ENCODE results near the gene WNT7A. TPM values are rescaled to one million over a fixed set of nuclear protein-coding genes. Genes with fewer than 3 reads are reported as not detected.

WNT7A gene
- total and polyA plus RNA-seq, 8 donors = 0.34 to 5.5 (median 0.71) TPM

GRCh38 chr3:13902648-13903238, 22.9 kb upstream of the WNT7A start:
- Histone ChIP-seq H3K27me3 (no peaks in the 10 kb centered on the region), H3K36me3 (no peaks in the 10 kb centered on the region), H3K27ac (no peak overlapping the region), H3K4me3 (no peak overlapping the region), H3K9me3 (peaks cover 6 to 77% of the 10 kb centered on the region in 2 donors), H3K4me1 (no peaks in the 10 kb centered on the region)
- intact Hi-C loops (cut with DNase I) = no loop called here
- no peak for DNase-seq
- no peak for ATAC-seq
- TF ChIP-seq CTCF (IDR thresholded peaks at IDR 0.05) = no peak

- Histone ChIP-seq H3K4me1 (no peaks in the 10 kb centered on the region), H3K36me3 (no peaks in the 10 kb centered on the region), H3K4me3 (no peak overlapping the region), H3K27me3 (no peaks in the 10 kb centered on the region), H3K9me3 (peaks cover 6 to 72% of the 10 kb centered on the region in 2 donors), H3K27ac (no peak overlapping the region)
- intact Hi-C loops (cut with DNase I) = no loop called here
- no peak for TF ChIP-seq CTCF (IDR thresholded peaks at IDR 0.05)
- no peak for ATAC-seq
- DNase-seq = no peak
Measured at GRCh38 chr3:13901935-13902584, 22.2 kb upstream of the WNT7A start.

- intact Hi-C loops (cut with DNase I) = loop anchor here in 1 of 2 donors (5.0 kb wide), 1 partner anchor 219 kb away; no protein-coding TSS in a partner anchor
- H3K4me1 ChIP-seq = peaks cover 6 to 14% of the 10 kb centered on the region in 2 donors
- no peak for TF ChIP-seq CTCF (IDR thresholded peaks at IDR 0.05)
- H3K9me3 ChIP-seq = peaks cover 0 to 35% of the 10 kb centered on the region in 2 donors
- no peak for DNase-seq
- no peaks in the 10 kb centered on the region for H3K36me3 ChIP-seq
- H3K27me3 ChIP-seq = peaks cover 0 to 22% of the 10 kb centered on the region in 2 donors
- no peak overlapping the region for H3K4me3 ChIP-seq
- no peak for ATAC-seq
- H3K27ac ChIP-seq = no peak overlapping the region
Measured at GRCh38 chr3:13898346-13898745, 18.5 kb upstream of the WNT7A start.

GRCh38 chr3:13896473-13897154, 16.7 kb upstream of the WNT7A start:
- H3K27ac ChIP-seq = no peak overlapping the region
- intact Hi-C loops (cut with DNase I) = loop anchor here in 1 of 2 donors (5.0 kb wide), 1 partner anchor 221 kb away; no protein-coding TSS in a partner anchor
- H3K4me3 ChIP-seq = peak overlapping the region in 1 of 2 donors; percentile 51

More at GRCh38 chr3:13896473-13897154, 16.7 kb upstream of the WNT7A start:
- Histone ChIP-seq H3K4me1 (peaks cover 6 to 14% of the 10 kb centered on the region in 2 donors), H3K9me3 (peaks cover 0 to 17% of the 10 kb centered on the region in 2 donors), H3K36me3 (no peaks in the 10 kb centered on the region), H3K27me3 (peaks cover 0 to 22% of the 10 kb centered on the region in 2 donors)
- DNase-seq (peak in 1 of 4 donors; percentile 78), ATAC-seq (peak; percentile 82)
- peak; percentile 61 to 71 for TF ChIP-seq CTCF (IDR thresholded peaks at IDR 0.05)
